Forelimb muscle (tissue), 1 donor: Measurements from ENCODE around the gene SEC14L2. TPM values are rescaled to one million over a fixed set of nuclear protein-coding genes. Genes with fewer than 3 reads are reported as not detected.
"Not testable (repeated sequence)": the region's sequence is repeated elsewhere in the genome, so short reads cannot be mapped to it uniquely, and the experiment has no call there.

ENCODE experiments used
- DNase-seq: peaks from one replicate; pipeline ENCODE4 v3.0.0-alpha.2; 2013; ENCODE audit warnings: low read depth
- polyA plus RNA-seq: library from polyadenylated mRNA; unstranded; fragments of 120-200 nt; gene quantifications from one replicate; pipeline ENCODE4 v1.2.1, GENCODE V29; 2013; ENCODE audit not compliant: insufficient read length

Gene SEC14L2
- polyA plus RNA-seq, 1 donor, result 2.1 TPM

GRCh38 chr22:30426388-30427353 lies 29.9 kb downstream of the SEC14L2 start:
- DNase-seq, result no peak

- no peak for DNase-seq
Measured at GRCh38 chr22:30427871-30428270, 31.1 kb downstream of the SEC14L2 start.

GRCh38 chr22:30429887-30430286 lies 33.1 kb downstream of the SEC14L2 start:
- DNase-seq, result no peak

GRCh38 chr22:30430933-30431332 lies 34.1 kb downstream of the SEC14L2 start:
- no peak for DNase-seq

GRCh38 chr22:30432096-30432495 lies 35.3 kb downstream of the SEC14L2 start:
- no peak for DNase-seq

GRCh38 chr22:30432520-30432919 lies 35.7 kb downstream of the SEC14L2 start:
- no peak for DNase-seq

- DNase-seq, result no peak
Measured at GRCh38 chr22:30433227-30433626, 36.4 kb downstream of the SEC14L2 start.

- DNase-seq, result no peak
Measured at GRCh38 chr22:30433773-30434172, 37.0 kb downstream of the SEC14L2 start.

GRCh38 chr22:30434843-30435242 lies 38.0 kb downstream of the SEC14L2 start:
- no peak for DNase-seq

- DNase-seq, result no peak
Measured at GRCh38 chr22:30435674-30436126, 38.9 kb downstream of the SEC14L2 start.

GRCh38 chr22:30436196-30436595 lies 39.4 kb downstream of the SEC14L2 start:
- DNase-seq, result no peak

GRCh38 chr22:30438559-30438958 lies 41.7 kb downstream of the SEC14L2 start:
- DNase-seq, result no peak

GRCh38 chr22:30439226-30439625 lies 42.4 kb downstream of the SEC14L2 start:
- no peak for DNase-seq

GRCh38 chr22:30439836-30440235 lies 43.0 kb downstream of the SEC14L2 start:
- no peak for DNase-seq

GRCh38 chr22:30441088-30441487 lies 44.3 kb downstream of the SEC14L2 start:
- no peak for DNase-seq

GRCh38 chr22:30444632-30445437 lies 48.0 kb downstream of the SEC14L2 start:
- DNase-seq, result no peak

- no peak for DNase-seq
Measured at GRCh38 chr22:30445438-30446145, 48.8 kb downstream of the SEC14L2 start.

GRCh38 chr22:30447656-30448055 lies 50.8 kb downstream of the SEC14L2 start:
- DNase-seq, result no peak

GRCh38 chr22:30451488-30451887 lies 54.7 kb downstream of the SEC14L2 start:
- DNase-seq, result not testable (repeated sequence)

- DNase-seq, result no peak
Measured at GRCh38 chr22:30452861-30453260, 56.0 kb downstream of the SEC14L2 start.

GRCh38 chr22:30453731-30454510 lies 57.1 kb downstream of the SEC14L2 start:
- no peak for DNase-seq
